GF-D8 (cell line): Measurements from ENCODE around the gene LLGL2.

Experiments
- DNase-seq: peaks from one replicate; lab custom pipeline; 2025; lab: John Stamatoyannopoulos, UW

LLGL2 gene

DNA sequence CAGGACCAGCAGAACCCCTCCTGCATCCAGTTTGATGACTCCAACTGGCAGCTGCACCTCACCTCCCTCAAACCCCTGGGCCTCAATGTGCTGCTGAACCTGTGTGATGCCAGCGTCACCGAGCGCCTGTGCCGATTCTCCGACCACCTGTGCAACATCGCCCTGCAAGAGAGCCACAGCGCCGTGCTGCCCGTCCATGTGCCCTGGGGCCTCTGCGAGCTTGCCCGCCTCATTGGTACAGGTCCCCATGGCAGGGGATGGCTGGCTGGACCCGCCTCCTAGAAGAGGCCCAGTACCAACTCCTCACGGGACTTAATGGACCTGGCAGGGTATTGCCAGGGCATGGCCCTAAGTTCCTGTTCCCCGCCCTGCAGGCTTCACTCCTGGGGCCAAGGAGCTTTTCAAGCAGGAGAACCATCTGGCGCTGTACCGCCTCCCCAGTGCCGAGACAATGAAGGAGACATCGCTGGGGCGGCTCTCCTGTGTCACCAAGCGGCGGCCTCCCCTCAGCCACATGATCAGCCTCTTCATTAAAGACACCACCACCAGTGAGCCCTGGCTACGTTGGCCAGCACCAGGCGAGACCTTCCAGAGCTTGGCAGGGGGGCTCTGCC, 32.8 kb upstream of the LLGL2 start:
- no peak for DNase-seq

- no peak for DNase-seq
These were observed 31.9 kb upstream of the LLGL2 start for GRCh38 chr17:75493476-75494129.

- DNase-seq, result no peak
These were observed 31.1 kb upstream of the LLGL2 start for GRCh38 chr17:75494326-75494877.

DNA sequence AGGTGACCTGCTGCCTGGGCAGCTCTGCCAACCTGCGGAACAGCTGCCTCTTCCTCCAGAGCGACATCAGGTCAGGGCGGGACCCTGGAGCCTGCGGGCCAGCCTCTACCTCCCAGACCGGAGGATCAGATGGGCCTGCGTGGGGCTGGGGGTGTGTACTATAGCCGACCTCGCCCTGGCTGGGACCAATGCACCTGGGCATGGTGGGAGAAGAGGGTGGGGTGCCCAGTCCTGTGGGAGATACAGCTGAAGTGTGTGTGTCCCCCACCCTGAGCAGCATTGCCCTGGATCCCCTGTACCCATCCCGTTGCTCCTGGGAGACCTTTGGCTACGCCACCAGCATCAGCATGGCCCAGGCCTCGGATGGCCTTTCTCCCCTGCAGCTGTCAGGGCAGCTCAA, 29.5 kb upstream of the LLGL2 start:
- no peak for DNase-seq

- no peak for DNase-seq
These were observed 27.3 kb upstream of the LLGL2 start for GRCh38 chr17:75498039-75498725.

GRCh38 chr17:75498726-75499213, 26.7 kb upstream of the LLGL2 start:
- DNase-seq, result no peak

DNA sequence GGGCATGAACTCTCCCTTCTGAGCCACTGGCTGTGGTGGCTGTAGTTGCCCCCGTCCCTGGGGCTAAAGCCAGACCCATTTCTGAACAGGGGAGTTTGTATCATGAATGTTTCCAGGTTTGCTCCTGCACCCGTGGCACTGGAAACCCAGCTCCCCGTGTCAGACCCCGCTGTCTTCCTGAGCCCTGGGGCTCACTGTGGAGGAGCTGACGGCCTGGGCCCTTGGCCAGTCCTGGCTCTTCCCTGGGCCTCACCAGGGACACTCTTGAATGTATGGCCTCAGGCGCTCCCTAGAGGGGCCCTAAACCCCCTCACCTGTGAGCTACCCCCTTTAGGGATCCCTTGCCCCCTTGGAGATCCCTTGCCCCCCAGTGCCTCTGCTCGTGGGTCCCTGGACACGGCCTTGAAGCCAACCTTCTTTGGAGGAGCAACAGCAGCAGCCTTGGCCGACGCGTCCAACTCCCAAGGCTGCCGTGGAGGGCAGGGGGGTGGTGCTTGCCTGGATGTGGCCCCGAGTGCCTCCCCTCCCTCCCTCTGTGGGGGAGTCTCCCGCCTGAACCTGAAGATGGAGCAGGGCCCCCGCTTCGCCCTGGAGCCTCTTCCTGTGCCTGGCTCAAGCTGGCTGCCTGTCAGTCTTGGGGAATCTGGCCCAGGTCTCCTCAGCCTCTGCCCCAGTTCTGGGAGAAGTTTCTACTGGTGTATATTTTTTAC, 26.0 kb upstream of the LLGL2 start:
- DNase-seq, result no peak

- DNase-seq, result no peak
These were observed 24.9 kb upstream of the LLGL2 start for GRCh38 chr17:75500419-75501216.

GRCh38 chr17:75501378-75502071, 24.0 kb upstream of the LLGL2 start:
- no peak for DNase-seq

DNA sequence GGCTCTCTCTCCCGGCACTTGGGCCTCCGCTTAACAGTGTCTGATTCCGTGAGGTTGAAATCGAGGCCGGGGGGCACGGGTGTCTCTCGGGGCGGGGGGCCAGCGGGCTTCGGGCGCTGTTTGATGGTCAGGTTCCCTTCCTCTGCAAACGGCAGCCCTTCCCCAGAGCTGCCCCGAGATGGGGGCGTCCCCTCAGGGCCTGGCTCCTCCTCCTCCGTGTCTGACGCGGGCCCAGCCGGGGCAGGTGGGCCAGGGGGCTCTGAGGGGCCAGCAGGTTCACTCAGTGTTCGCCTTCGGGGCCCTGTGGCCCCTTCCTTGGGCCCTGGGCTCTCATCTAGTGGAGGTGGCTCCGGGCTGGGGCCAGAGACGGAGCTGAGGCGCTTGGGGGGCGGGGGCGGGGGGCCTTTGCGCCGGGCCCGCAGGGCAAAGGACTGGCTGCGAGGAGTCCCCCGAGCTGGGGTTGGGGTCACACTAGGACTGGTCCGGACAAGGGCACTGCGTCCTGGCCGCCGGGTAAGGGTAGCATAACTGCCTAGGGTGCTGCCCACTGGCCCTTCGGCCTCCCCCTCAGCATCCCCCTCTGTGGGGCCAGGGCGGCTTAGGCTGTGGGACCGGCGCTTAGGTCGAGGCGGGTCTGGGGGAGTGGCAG, 23.3 kb upstream of the LLGL2 start:
- no peak for DNase-seq

- DNase-seq, result no peak
These were observed 22.7 kb upstream of the LLGL2 start for GRCh38 chr17:75502721-75503329.

GRCh38 chr17:75503337-75503950, 22.1 kb upstream of the LLGL2 start:
- no peak for DNase-seq

GRCh38 chr17:75503976-75504346, 21.5 kb upstream of the LLGL2 start:
- no peak for DNase-seq

DNA sequence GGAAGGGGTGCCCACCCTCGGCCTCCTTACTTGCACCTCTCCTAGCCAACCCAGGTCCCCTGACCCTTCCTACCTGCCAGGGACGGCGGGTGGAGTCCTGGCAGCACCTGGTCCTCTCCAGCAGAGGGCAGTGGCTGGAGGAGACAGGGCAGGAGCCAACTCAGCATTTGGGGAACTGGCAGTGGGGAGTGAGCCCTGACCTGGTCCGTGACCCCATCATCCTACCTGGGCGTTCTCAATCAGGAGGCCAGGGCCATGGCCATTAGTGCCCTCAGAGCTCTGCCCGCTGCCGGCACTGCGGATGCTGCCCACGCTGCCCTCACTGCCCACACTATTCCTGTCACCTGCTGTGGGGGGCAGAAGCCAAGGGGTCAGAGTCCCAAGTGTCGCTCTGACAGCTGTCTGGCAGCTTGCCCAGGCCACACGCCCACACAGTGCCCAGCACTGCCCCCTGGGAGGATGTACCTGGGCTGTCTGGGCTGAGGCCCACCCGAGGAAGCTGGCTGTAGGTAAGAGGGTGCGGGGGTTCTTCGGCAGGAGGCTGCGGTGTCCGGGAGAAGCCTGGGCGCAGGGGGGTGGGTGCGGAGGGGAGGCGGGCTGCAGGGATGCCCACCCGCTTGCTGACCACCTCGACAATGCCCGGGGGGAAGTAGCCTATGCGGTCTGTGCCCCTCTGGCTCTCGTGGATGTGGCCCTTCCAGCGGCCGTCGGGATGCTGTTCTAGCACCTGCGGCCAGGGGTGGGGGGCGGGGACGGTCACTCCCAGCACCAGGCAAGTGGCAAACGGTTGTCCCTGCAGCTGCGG, 20.9 kb upstream of the LLGL2 start:
- DNase-seq, result peak; percentile 3

DNA sequence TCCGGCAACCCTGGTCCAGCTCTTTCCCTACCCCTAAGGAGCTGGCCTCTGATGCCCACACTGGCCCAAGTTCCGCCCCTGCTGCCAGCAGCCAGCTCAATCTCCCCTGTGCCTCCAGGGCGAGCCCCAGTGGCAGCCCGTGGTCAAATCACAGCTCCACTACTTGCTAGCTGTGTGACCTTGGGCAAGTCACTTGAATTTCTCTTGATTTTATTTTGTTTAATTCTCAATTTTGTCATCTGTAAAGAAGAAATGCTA, 20.4 kb upstream of the LLGL2 start:
- DNase-seq, result no peak

GRCh38 chr17:75505640-75506039, 19.9 kb upstream of the LLGL2 start:
- DNase-seq, result no peak

GRCh38 chr17:75506134-75506533, 19.4 kb upstream of the LLGL2 start:
- no peak for DNase-seq

- no peak for DNase-seq
These were observed 18.6 kb upstream of the LLGL2 start for GRCh38 chr17:75506888-75507287.
